Heart left ventricle (tissue), 16 donors: ENCODE results near the gene PTPN3. TPM values are rescaled to one million over a fixed set of nuclear protein-coding genes. Genes with fewer than 3 reads are reported as not detected.

Experiments
- ATAC-seq, 4 donors: fragments of 200-7000 bp; cut with Tn5 transposase; one replicate each; pipeline ENCODE4 v1.9.1; 2020 to 2022; ENCODE audit warnings: moderate library complexity in 4 of 4, mild to moderate bottlenecking in 3 of 4, moderate number of reproducible peaks in 1 of 4
- DNase-seq, 5 donors: peaks; one replicate each; pipeline ENCODE4 v3.0.0-alpha.2; 2020
- H3K27ac ChIP-seq, 12 donors: fragments of 200-600 bp; sonication (generic) in 4 of 12; one replicate each; pipeline versions ENCODE4 v1.5.0 to v1.8.0; 2016 to 2022; ENCODE audit warnings: mild to moderate bottlenecking in 2 of 12
- H3K27me3 ChIP-seq, 9 donors: fragments of 200-600 bp; sonication (generic) in 2 of 9; one replicate each; pipeline versions ENCODE4 v1.5.1 to v1.8.0; 2016 to 2022; ENCODE audit warnings: mild to moderate bottlenecking in 3 of 9
- H3K36me3 ChIP-seq, 9 donors: fragments of 200-600 bp; sonication (generic) in 2 of 9; one replicate each; pipeline versions ENCODE4 v1.5.0 to v1.8.0; 2018 to 2022; ENCODE audit warnings: mild to moderate bottlenecking in 2 of 9
- H3K4me1 ChIP-seq, 12 donors: fragments of 200-600 bp; sonication (generic) in 4 of 12; one replicate each; pipeline versions ENCODE4 v1.5.0 to v1.8.0; 2016 to 2022; ENCODE audit warnings: mild to moderate bottlenecking in 3 of 12
- H3K4me3 ChIP-seq, 12 donors: fragments of 200-600 bp; sonication (generic) in 4 of 12; one replicate each; pipeline versions ENCODE4 v1.5.0 to v1.8.0; 2017 to 2022; ENCODE audit warnings: mild to moderate bottlenecking in 9 of 12, moderate library complexity in 4 of 12
- H3K9me3 ChIP-seq, 12 donors: fragments of 200-600 bp; sonication (generic) in 4 of 12; one replicate each; pipeline versions ENCODE4 v1.5.0 to v1.8.0; 2016 to 2022; ENCODE audit warnings: mild to moderate bottlenecking in 1 of 12
- POLR2A ChIP-seq, 2 donors: fragments of 450-650 bp; IDR thresholded peaks; one replicate each; pipeline ENCODE4 v1.6.1; 2017; ENCODE audit warnings: antibody characterized with exemption in 2 of 2, mild to moderate bottlenecking in 2 of 2, moderate library complexity in 2 of 2
- WGBS, 4 donors: extraction: QIAGEN DNeasy Blood & Tissue Kit in 2 of 4; methylation state at CpG; one replicate each; pipeline versions ENCODE4 v1.1.5 to v1.1.7; 2013 to 2018; 5-methylcytosine and 5-hydroxymethylcytosine counted together
- intact Hi-C, 10 donors: fragments of 100-400 bp; cut with DNase I; formaldehyde crosslinking; loops; one replicate each; pipeline versions ENCODE4 v1.11.1 to v1.14.2; 2022
- polyA plus RNA-seq, 2 donors: library from polyadenylated mRNA; stranded (reverse); fragments of 200-250 nt; gene quantifications; one replicate each; pipeline ENCODE4 v1.2.3, GENCODE V29; 2013
- total RNA-seq, 9 donors: library from RNA; depleted of rRNA in 2 of 9; stranded (reverse); fragments of >200 nt in 2 of 9; fragmentation: NEBNext Ultra II Directional in 3 of 9; extraction: Animal tissue kit (Norgen Biotek cat#: 25700) in 3 of 9; gene quantifications; one replicate each; pipeline versions ENCODE4 v1.1.0 to v1.2.4, GENCODE V29; 2016 to 2023
- TF ChIP-seq, protein P1 (sequence below), 12 donors: fragments of 200-600 bp; sonication (generic) in 4 of 12; IDR thresholded peaks; one replicate each; pipeline versions ENCODE4 v1.5.0 to v1.8.0; 2018 to 2022; ENCODE audit warnings: antibody characterized with exemption in 12 of 12, mild to moderate bottlenecking in 5 of 12
- donor health status: ischemic (EF 13 %, LVEDD 7.1; RV severe dilation, severe dysfunction).
- donor health status: healthy with polysubstance abuse.
- donor health status: DM: no; HTN: yes; CAD: no.
- donor health status: DM: no; HTN: no; CAD: no.
- donor health status: ischemic (EF 25% LVEDD 6.9; RV normal size, moderate dysfunction).
- donor health status: ischemic (EF 25% LVEDD 5.7; RV mildly dilated, moderate dysfunction).
- donor health status: healthy.
- donor health status: DM: yes; HTN: yes; CAD: no.
- donor health status: ischemic (EF 35%, LVEDD 5.7; RV mildly dilated, moderate dysfunction).
- donor health status: nonischemic (EF 11% LVEDD 7.7; RV severe dilation, severe dysfunction).
- donor health status: DM: yes; HTN: yes; CAD: no.
- donor health status: PGD.
- donor health status: ischemic (EF 29% LVEDD 5.4; RV normal size, mild dysfunction).
- donor health status: nonischemic (EF 23%, LVEDD 6.1; RV moderate dilation, normal function).

Gene PTPN3
- total and polyA plus RNA-seq, 11 donors, result 6.9 to 77.0 (median 51.7) TPM

- H3K4me3 ChIP-seq, result no peak overlapping the region
- intact Hi-C loops, result no loop called here
- no peaks in the 10 kb centered on the region for H3K27me3 ChIP-seq
- no peak for TF ChIP-seq POLR2A (IDR thresholded peaks at IDR 0.05)
- TF ChIP-seq, protein P1, sequence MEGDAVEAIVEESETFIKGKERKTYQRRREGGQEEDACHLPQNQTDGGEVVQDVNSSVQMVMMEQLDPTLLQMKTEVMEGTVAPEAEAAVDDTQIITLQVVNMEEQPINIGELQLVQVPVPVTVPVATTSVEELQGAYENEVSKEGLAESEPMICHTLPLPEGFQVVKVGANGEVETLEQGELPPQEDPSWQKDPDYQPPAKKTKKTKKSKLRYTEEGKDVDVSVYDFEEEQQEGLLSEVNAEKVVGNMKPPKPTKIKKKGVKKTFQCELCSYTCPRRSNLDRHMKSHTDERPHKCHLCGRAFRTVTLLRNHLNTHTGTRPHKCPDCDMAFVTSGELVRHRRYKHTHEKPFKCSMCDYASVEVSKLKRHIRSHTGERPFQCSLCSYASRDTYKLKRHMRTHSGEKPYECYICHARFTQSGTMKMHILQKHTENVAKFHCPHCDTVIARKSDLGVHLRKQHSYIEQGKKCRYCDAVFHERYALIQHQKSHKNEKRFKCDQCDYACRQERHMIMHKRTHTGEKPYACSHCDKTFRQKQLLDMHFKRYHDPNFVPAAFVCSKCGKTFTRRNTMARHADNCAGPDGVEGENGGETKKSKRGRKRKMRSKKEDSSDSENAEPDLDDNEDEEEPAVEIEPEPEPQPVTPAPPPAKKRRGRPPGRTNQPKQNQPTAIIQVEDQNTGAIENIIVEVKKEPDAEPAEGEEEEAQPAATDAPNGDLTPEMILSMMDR (IDR thresholded peaks at IDR 0.05), result no peak
- peak overlapping the region in 10 of 12 donors; percentile 6 to 90 (median 72) for H3K27ac ChIP-seq
- ATAC-seq (no peak), DNase-seq (no peak)
- 43 to 56% (median 52%) methylated on average over 7 of the region's 7 CpGs for WGBS, 4 donors
- no peaks in the 10 kb centered on the region for H3K9me3 ChIP-seq
- peaks cover 0 to 15% (median 0%) of the 10 kb centered on the region in 9 donors for H3K36me3 ChIP-seq
- H3K4me1 ChIP-seq, result peaks cover 0 to 41% (median 10%) of the 10 kb centered on the region in 12 donors
Measured at GRCh38 chr9:109422641-109423040, 75.5 kb downstream of the PTPN3 start.

DNA sequence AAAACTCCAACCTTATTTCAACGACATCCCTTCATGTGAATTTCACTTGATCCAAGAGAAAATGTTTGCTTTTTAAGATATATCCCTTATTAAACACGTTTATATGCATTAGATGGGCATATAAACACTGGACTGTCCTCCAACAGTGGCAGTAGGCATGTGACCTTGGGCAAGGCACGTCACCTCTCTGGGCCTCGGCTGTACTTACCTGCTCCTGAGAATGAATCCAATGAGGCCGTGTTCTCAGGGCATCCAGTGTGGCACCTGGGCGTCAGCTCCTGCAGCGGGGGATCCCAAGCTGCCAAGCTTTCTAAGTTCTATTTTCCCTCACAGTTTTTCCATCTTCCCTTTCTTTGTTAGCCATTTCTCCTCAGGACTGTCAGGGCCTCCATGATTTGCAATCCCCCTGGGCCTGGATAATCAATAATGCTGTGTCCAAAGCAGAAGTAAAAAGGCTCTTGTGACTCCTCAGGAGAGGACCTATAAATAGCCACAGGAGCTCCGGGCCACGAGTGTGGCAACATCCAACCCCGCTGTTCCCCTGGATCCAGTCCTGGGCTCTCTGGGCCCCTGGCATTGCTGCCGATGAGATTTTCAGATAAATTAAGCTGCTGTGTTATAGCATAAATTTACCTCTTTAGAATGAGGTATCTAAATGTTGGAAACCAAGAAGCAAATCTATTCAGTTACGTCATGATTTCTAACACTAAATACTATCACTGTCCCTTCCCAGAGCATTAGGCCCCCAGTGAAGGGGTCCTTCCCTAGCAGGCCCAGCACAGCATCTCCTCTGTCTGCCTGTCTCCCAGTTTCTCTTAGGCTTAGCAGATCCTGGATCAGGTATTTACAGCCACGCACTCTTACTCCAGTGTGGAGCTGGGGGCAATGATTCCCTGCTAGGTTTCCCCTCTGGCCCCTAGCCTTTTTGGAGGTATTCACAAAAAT is 76.8 kb downstream of the PTPN3 start:
- peaks cover 0 to 11% (median 0%) of the 10 kb centered on the region in 9 donors for H3K36me3 ChIP-seq
- intact Hi-C loops, result no loop called here
- H3K9me3 ChIP-seq, result no peaks in the 10 kb centered on the region
- ATAC-seq, result peak in 3 of 4 donors; percentile 49 to 65 (median 57)
- H3K27me3 ChIP-seq, result no peaks in the 10 kb centered on the region
- peak overlapping the region in 11 of 12 donors; percentile 11 to 49 (median 37) for H3K4me3 ChIP-seq
- WGBS, 4 donors, result 56 to 69% (median 61%) methylated on average over 13 of the region's 13 CpGs
- TF ChIP-seq POLR2A (IDR thresholded peaks at IDR 0.05), result no peak
- TF ChIP-seq, protein P1 (IDR thresholded peaks at IDR 0.05), result no peak
- H3K27ac ChIP-seq, result peak overlapping the region; percentile 42 to 90 (median 81)
- peak in 3 of 5 donors; percentile 31 to 68 (median 64) for DNase-seq
- peaks cover 0 to 52% (median 11%) of the 10 kb centered on the region in 12 donors for H3K4me1 ChIP-seq

DNA sequence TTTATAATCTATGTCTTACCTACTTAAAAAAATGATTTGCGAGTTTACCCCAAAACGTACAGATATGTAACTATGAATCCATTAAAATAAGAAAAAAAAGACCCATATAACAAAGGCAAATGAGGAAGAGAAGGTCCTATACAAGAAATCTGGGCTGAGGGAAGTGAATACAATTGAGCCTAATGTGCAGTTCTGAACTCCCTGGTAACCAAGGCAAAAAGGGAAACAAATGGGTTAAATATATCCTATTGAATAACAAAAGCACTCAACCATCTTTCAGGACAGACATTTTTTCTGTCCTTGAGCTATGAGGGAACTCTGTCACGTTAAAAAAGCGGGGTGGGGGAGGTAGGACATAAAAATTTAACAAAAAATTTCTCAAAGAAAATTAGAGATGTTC is 78.6 kb downstream of the PTPN3 start:
- Histone ChIP-seq H3K27me3 (no peaks in the 10 kb centered on the region), H3K36me3 (peaks cover 0 to 11% (median 0%) of the 10 kb centered on the region in 9 donors), H3K27ac (peak overlapping the region in 11 of 12 donors; percentile 73 to 90 (median 83)), H3K4me3 (peak overlapping the region in 11 of 12 donors; percentile 11 to 49 (median 37)), H3K9me3 (no peaks in the 10 kb centered on the region), H3K4me1 (peaks cover 0 to 58% (median 10%) of the 10 kb centered on the region in 12 donors)
- DNase-seq, result no peak
- 61 to 66% (median 62%) methylated on average over 4 of the region's 4 CpGs for WGBS, 4 donors
- no peak for ATAC-seq
- intact Hi-C loops, result no loop called here
- TF ChIP-seq, protein P1 (IDR thresholded peaks at IDR 0.05), result no peak
- no peak for TF ChIP-seq POLR2A (IDR thresholded peaks at IDR 0.05)

GRCh38 chr9:109418827-109419226 is 79.3 kb downstream of the PTPN3 start:
- no peak for ATAC-seq
- Histone ChIP-seq H3K4me1 (peaks cover 0 to 65% (median 7%) of the 10 kb centered on the region in 12 donors), H3K36me3 (peaks cover 0 to 11% (median 0%) of the 10 kb centered on the region in 9 donors), H3K27ac (peak overlapping the region in 10 of 12 donors; percentile 35 to 90 (median 76)), H3K4me3 (peak overlapping the region in 4 of 12 donors; percentile 32 to 49 (median 36)), H3K9me3 (no peaks in the 10 kb centered on the region), H3K27me3 (no peaks in the 10 kb centered on the region)
- 61 to 79% (median 72%) methylated on average over 6 of the region's 6 CpGs for WGBS, 4 donors
- no peak for TF ChIP-seq POLR2A (IDR thresholded peaks at IDR 0.05)
- TF ChIP-seq, protein P1 (IDR thresholded peaks at IDR 0.05), result no peak
- no peak for DNase-seq
- intact Hi-C loops, result no loop called here
